ENCODE results near the gene GET4.
"Not testable (repeated sequence)": the region's sequence is repeated elsewhere in the genome, so short reads cannot be mapped to it uniquely, and the experiment has no call there.

Gene GET4

DNA sequence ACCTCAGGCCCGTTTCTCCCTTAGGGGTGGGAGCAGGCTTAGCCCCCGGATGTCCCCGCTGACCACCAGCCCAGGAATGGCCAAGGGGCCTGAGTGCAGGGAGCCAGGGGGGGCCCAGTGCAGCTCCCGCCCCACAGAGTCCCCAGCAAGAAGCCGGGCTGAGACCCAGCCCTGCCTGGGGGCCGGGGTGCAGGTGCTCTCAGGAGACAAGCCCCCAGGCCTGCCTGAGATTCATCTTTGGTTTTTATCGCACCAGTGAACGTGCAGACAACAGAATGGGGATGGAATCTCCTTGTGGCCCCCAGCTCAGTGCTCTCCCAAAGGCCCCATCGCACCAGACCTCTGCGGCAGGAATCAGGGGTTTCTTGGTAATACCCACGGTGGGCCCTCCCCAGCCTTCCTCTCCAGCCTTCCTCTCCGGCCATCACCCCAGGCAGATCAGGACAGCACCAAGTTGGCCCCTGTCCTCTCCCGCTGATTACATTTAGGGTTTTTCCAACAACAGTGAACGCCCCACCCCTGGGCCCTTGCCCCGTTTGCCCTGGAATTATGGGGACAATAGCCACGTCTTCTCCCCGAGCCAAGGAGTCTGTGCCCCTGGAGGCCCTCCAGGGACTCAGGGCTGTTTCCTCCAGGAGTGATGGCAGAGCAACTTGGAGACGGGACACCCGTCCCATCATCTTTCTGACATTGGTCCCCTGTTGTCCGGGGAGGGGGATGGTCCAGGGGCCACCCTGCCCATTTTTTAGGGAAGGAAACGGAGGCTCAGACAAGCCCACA lies 55.7 kb downstream of the GET4 start:
- DNase-seq: no peak

DNA sequence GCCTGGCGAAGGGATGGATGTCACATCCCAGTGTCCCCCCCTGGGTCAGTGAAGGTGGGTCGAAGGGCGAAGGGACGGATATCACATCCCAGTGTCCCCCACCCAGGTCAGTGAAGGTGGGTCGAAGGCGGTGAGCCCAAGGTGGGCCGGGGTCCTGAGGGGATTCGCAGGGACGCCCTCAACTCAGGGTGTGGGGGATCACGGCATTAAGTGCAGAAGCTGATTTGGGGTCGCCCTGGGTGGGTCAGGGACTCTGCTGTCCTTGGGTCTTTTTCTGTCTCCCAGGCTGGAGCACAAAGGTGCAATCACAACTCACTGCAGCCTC lies 56.3 kb downstream of the GET4 start:
- DNase-seq: no peak

DNA sequence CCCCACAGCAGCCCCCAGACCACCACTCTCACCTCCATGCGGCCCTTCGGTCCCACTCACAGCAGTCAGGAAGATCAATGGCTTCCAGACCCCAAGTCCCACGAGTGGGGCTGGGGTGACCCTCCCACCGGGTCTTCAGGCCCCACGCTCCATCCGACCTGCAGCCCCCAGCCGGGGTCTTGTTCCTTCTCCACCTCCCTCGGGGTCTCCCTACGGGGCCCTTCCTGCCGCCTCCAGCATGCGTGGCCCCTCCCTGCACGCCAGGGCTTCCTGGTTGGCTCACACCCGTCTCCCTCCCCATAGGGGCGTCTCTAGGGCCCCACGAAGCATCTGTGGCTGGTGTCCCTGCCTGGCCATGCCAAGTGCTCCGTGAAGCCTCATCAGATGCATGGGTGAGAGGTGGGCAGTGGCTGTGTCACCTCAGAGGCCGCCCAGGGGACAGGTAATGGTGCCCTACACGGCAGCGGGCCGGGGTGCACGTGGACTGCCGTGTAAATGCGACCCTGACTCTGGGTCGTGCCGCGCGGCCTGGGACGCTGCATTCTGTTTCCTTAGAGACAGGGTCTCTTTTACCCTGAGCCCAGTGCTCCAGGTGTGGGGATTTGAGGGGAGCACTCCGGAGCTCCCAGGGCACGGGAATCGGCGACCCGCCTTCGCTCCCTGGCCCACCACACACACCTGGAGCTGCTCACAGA lies 58.3 kb downstream of the GET4 start:
- no peak for DNase-seq

DNA sequence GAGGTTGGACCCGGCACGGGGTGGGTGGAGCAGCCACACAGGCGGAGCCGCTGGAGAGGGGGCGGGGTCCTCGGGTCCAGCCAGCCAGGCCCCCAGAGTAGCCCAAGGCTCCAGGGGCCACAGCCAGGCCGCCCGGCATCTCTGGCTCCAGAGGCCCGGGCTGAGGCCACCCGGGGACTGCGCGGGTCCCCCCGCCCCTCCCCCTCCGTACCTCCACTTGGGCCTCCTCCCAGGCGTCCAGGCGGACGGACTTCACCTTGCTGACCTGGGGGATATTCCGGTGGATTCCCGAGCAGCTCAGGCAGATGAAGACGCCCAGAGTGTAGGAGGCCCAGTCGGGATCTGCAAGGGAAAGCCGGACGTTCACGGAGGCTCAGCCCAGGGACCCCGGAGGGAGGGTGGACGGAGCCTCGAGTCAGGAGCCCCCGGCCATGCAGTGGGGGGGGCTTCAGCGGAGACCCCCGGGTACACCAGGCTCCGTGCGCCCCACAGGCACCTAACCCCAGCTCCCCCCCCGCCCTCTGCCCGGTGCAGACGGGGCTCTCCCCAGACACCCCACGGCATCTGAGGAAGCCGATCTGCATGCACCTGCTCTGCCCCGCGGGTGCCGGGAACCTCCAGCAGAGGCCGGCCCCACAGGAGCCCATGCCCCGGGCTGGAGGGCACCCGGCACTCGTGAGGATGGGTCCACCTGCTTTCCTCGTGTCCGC lies 59.0 kb downstream of the GET4 start:
- DNase-seq: no peak

DNA sequence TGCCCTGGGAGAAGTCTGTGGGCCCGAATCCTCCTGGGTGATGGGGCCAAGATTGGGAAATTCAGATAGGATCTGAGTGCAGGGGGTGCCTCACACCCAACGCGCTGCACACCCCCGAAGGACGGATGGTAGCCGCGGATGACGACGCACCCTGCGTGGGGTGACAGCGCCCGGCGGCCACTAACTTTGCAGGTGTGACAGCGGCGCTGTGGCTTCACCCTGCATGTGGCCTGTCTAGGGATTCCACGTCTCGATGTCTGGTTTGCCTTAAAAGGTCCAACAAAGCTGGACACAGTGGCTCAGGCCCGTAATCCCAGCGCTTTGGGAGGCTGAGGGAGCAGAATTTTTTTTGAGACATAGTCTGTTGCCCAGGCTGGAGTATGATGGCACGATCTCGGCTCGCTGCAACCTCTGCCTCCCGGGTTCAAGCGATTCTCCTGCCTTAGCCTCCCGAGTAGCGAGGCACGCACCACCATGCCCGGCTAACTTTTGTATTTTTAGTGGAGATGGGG lies 59.6 kb downstream of the GET4 start:
- no peak for DNase-seq

DNA sequence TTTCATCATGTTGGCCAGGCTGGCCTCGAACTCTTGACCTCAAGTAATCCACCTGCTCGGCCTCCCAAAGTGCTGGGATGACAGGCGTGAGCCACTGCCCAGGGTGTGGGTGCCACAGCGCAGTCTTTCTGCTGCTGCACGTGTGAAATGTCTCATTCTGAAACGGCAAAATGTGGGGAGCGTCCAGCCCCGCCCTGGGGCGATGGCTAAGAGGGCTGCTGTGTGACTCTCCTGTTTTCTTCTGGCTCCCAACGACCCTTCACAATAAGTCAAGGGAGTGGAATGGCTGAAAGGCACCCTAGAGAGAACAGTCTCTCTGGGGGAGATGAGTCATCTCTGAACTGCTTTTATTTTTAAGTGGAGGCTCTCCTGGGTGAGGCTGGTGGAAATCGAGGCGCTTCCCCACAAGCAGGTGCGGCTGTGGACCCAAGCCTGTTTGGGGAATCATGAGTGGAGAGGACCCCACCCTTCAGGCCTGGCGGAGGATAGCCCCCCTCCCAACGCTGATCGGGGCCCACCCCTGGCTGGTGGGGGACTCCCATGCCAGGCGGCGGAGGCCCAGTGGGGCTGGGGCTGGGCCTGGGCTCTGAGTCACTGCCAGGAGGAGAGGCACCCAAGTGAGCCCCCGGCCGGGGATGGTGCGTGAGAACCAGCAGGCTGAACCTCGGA lies 60.2 kb downstream of the GET4 start:
- DNase-seq: no peak

DNA sequence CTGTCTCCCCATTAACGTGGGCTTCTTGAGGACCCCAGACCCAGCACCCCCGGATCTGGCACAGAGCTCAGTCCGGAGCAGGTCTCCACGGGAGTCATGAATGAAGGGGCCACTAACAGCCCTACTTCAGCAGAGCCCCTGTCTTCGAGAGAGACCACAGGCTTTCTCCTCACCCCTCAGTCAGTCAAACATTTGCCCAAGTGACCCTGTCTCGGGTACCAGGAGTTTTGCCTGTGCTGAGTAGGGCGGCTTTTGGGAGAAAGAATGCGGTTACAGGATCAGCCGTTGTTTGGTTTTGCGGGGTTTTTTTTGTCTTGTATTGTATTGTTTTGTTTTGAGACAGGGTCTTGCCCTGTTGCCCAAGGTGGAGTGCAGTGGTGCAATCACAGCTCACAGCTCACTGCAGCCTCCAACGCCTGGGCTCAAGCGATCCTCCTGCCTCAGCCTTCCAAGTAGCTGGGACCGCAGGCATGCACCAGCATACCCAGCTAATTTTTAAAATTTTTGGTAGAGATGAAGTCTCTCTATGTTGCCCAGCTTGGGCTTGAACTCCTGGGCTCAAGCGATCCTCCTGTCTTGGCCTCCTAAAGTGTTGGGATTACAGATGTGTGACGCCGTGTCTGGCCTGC lies 61.6 kb downstream of the GET4 start:
- DNase-seq: no peak

DNA sequence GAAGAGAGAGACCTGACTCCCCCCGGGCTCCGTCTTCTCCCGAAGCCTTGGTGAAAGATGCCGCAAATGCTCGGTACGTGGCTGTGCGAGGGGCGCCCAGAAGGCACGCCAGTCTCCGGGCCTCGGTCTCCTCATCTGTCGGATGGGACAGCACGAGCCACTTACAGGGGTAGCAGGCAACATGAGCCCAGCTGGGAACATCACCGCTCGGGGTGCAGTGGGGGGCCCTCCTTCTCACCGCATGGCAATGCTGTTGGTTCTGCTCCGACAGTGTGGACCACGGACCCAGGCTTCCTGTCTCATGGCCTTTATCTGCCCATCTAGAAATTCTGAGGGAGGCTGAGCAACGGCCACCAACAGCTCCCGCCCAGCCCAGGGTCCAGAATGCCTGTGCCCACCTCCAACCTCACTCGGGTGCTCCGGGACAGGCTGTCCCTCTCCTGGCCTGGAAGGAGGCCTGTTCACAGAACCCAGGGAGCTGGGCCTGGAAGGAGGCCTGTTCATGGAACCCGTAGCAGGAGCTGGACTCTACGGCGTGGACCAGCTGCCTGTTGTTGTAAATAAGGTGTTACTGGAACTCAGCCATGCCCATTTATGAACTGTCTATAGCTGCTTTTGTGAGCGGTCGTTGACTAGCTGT lies 62.3 kb downstream of the GET4 start:
- DNase-seq: no peak

DNA sequence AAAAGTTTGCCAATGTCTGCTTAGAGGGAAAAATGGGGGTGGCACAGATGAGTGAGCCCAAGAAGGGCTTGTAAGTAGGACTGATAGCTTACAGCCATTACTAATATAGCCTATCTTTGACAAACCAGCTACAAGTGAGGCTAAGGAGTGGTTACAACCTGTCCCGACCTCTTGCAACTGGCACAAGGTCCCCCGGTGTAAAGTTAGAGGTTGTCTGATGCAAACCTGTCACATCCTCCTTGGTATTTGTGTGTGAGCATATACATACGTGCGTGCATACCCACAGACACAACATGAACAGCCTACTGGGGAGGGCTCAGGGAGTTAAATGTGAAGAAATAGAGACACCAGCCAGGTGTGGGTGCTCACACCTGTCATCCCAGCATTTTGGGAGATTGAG lies 63.5 kb downstream of the GET4 start:
- no peak for DNase-seq

DNA sequence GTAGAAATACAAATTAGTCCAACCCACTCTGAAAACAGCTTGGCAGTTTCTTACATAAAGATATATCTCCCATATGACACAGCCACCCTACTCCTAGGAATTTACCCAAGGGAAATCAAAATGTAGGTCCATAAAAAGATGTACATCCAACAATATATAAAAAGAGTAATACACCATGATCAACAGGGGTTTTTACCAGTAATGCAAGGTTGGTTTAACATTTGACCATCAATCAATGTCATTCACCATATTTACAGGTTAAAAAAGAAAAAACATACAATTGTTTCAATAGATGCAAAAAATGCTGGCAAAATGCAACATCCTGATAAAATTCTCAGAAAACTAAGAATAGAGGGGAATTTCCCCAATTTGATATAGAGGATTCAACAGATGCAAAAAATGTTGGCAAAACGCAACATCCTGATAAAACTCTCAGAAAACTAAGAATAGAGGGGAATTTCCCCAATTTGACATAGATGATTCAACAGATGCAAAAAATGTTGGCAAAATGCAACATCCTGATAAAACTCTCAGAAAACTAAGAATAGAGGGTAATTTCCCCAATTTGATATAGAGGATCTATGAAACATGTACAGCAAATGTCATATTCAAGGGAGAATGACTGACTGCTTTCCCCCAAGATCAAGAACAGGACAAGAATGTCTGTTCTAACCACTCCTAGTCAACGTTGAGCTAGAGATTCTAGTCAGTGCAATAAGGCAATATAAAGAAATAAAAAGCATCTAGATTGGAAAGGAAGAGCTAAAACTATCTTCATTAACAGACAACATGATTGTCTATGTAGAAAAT lies 64.5 kb downstream of the GET4 start:
- no peak for DNase-seq

DNA sequence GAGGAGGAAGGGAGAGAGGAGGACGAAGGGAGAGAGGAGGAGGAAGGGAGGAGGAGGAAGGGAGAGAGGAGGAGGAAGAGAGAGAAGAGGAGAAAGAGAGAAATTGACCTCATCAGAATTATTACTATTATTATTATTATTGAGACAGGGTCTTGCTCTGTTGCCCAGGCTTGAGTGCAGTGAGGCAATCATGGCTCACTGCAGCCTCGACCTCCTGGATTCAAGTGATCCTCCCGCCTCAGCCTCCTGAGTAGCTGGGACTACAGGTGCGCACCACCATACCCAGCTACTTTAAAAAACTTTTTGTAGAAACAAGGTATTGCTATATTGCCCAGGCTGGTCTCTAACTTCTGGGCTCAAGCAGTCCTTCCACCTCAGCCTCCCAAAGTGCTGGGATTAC lies 67.4 kb downstream of the GET4 start:
- DNase-seq: not testable (repeated sequence)

DNA sequence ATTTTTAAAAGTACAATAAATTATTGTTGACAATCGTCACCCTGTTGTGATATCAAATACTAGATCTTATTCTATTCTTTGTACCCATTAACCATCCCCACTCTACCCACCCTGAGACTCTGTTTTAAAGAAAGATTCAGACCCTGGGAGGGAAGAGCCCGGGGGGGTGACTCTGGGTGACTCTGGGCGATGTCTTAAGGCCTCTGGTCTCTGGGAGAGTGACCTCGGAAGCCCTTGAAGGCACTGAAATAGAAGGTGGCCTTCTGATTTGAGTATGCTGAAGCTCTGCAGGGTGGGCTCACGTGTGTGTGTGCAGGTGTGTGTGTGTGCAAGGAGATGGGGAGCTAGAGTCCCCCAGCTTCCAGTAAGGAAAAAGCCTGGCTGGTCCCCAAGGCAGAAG lies 68.4 kb downstream of the GET4 start:
- no peak for DNase-seq

DNA sequence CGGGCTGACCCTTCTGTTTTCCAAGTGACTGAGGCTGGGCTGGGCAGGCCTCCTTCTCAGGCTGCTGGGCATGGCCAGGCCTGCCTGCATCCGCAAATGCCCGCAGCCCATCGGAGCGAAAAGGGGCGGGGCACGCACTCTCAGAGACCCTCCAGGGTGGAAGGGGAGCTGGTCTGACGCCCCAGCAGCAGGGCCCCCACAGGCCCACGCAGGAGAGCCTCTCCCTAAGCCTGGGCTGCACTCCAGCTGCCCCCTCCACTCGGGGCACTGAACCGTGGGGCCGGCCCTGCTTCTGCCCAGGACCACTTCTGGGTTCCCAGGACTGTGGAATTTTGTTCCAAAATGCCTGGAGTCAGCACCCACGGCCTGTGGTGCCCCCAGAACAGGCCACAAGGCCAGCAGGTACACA lies 68.8 kb downstream of the GET4 start:
- no peak for DNase-seq

DNA sequence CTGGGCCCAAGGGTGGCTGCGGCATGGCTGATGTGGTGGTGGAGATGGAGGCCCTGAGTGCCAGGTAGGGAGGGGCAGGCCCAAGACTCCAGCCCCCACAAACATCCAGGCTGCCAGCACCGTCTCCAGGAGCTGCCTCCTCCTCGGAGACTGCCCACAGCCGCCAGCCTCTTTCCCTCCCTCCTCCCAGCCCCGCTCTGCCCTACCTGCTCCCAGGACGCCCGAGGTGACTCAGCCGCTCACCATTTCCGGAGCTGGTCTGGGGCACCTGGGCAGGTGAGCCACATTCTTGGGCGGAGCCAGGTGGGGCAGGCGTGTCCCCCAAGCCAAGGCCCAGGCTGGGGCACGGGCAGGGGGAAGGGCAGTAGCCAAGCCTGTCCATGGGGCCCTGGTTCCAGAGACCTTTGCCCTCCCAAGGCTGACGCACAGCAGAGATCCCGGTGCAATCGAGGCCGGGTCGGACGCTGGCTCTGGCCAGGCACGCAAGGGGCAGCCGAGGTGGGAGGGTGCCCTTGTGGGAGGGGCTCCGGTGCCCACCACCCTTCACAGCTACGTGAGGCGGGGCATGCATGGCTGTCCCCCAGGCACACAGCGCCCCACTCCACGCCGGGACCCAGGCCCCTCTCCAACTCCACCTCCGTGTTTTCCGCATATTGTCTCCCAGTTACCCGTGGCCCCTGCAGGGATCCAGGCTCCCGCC lies 69.4 kb downstream of the GET4 start:
- no peak for DNase-seq
